Neuronal stem cell (in vitro differentiated cells): ENCODE results near the gene SNX11.

Experiments
- DNase-seq: peaks from one replicate; pipeline ENCODE4 v3.0.0-alpha.2; 2013; ENCODE audit warnings: low spot score
- H2AFZ ChIP-seq: one replicate; pipeline ENCODE4 v1.6.1; 2013; ENCODE audit warnings: mild to moderate bottlenecking, low read length, inconsistent platforms
- H2AK5ac ChIP-seq: 2 replicates; pipeline ENCODE4 v1.6.1; 2013; ENCODE audit warnings: low read depth, mild to moderate bottlenecking, inconsistent platforms, low read length, moderate library complexity, mixed read lengths
- H2BK120ac ChIP-seq: 2 replicates; pipeline ENCODE4 v1.6.1; 2013; ENCODE audit warnings: low read depth, mild to moderate bottlenecking, inconsistent platforms, low read length, moderate library complexity, mixed read lengths
- H2BK12ac ChIP-seq: one replicate; pipeline ENCODE4 v1.6.1; 2013; ENCODE audit warnings: low read length, inconsistent platforms
- H2BK15ac ChIP-seq: 2 replicates; pipeline ENCODE4 v1.6.1; 2013; ENCODE audit warnings: mild to moderate bottlenecking, low read length, inconsistent platforms, mixed read lengths
- H2BK5ac ChIP-seq: one replicate; pipeline ENCODE4 v1.6.1; 2013; ENCODE audit warnings: inconsistent platforms, mild to moderate bottlenecking, low read length, moderate library complexity
- H3K14ac ChIP-seq: one replicate; pipeline ENCODE4 v1.6.1; 2013; ENCODE audit warnings: low read length, inconsistent platforms
- H3K18ac ChIP-seq: 2 replicates; pipeline ENCODE4 v1.6.1; 2013; ENCODE audit warnings: low read length, inconsistent platforms
- H3K23ac ChIP-seq: 2 replicates; pipeline ENCODE4 v1.6.1; 2013; ENCODE audit warnings: low read depth, mild to moderate bottlenecking, mixed read lengths, low read length, inconsistent platforms; ENCODE audit not compliant: poor library complexity
- H3K27ac ChIP-seq: replicated peaks from 3 replicates; pipeline ENCODE4 v1.5.1; 2013; ENCODE audit warnings: low read length, inconsistent platforms
- H3K27me3 ChIP-seq, 3 experiments: 2 replicates each; pipeline ENCODE4 v1.6.1; 2013; ENCODE audit warnings: low read length in 3 of 3, mild to moderate bottlenecking in 2 of 3, inconsistent platforms in 1 of 3, low read depth in 1 of 3, mixed read lengths in 1 of 3, moderate library complexity in 1 of 3; ENCODE audit not compliant: control insufficient read depth in 3 of 3, insufficient read depth in 3 of 3
- H3K36me3 ChIP-seq, 2 donors: replicated peaks in 1 of 2; 2 replicates each; pipeline ENCODE4 v1.6.1; 2013; ENCODE audit warnings: low read length in 2 of 2; ENCODE audit not compliant: control insufficient read depth in 2 of 2, insufficient read depth in 2 of 2
- H3K4ac ChIP-seq: 2 replicates; pipeline ENCODE4 v1.6.1; 2013; ENCODE audit warnings: inconsistent platforms, mild to moderate bottlenecking, low read length, moderate library complexity
- H3K4me1 ChIP-seq, 2 donors: 1 replicate in 1 of 2; 2 replicates in 1 of 2; pipeline ENCODE4 v1.6.1; 2013; ENCODE audit warnings: low read length in 2 of 2, low read depth in 1 of 2; ENCODE audit not compliant: control insufficient read depth in 2 of 2, insufficient read depth in 1 of 2
- H3K4me2 ChIP-seq: one replicate; pipeline ENCODE4 v1.6.1; 2013; ENCODE audit warnings: mild to moderate bottlenecking, low read length, inconsistent platforms; ENCODE audit not compliant: insufficient read depth, poor library complexity, severe bottlenecking
- H3K4me3 ChIP-seq, 2 donors: 2 replicates each; pipeline ENCODE4 v1.5.1; 2013; ENCODE audit warnings: low read length in 2 of 2, mild to moderate bottlenecking in 2 of 2, inconsistent platforms in 1 of 2, moderate library complexity in 1 of 2
- H3K79me1 ChIP-seq: one replicate; pipeline ENCODE4 v1.6.1; 2013; ENCODE audit warnings: low read depth, mild to moderate bottlenecking, inconsistent platforms, low read length, moderate library complexity
- H3K9ac ChIP-seq: one replicate; pipeline ENCODE4 v1.6.1; 2013; ENCODE audit warnings: mild to moderate bottlenecking, low read depth, low read length, inconsistent platforms; ENCODE audit not compliant: poor library complexity
- H3K9me3 ChIP-seq, 2 donors: replicated peaks in 1 of 2; 2 replicates each; pipeline versions ENCODE3 to v1.6.1; 2013; ENCODE audit warnings: low read length in 2 of 2, mild to moderate bottlenecking in 2 of 2, inconsistent platforms in 1 of 2, low read depth in 1 of 2, mixed read lengths in 1 of 2, moderate library complexity in 1 of 2; ENCODE audit not compliant: control insufficient read depth in 2 of 2, insufficient read depth in 1 of 2
- H4K8ac ChIP-seq: one replicate; pipeline ENCODE4 v1.6.1; 2013; ENCODE audit warnings: low read depth, mild to moderate bottlenecking, inconsistent platforms, low read length, moderate library complexity
- H4K91ac ChIP-seq: one replicate; pipeline ENCODE4 v1.6.1; 2013; ENCODE audit warnings: low read length, low read depth, mild to moderate bottlenecking, inconsistent platforms; ENCODE audit not compliant: poor library complexity
- WGBS, 2 donors: extraction: QIAGEN DNeasy Blood & Tissue Kit; methylation state at CpG; one replicate each; pipeline ENCODE4 v1.1.7; 2013; ENCODE audit warnings: missing lambda C conversion rate in 2 of 2, mixed read lengths in 1 of 2; ENCODE audit not compliant: insufficient read length in 2 of 2, insufficient replicate concordance in 1 of 2; ENCODE audit errors: extremely low coverage in 2 of 2; 5-methylcytosine and 5-hydroxymethylcytosine counted together

SNX11 gene

GRCh38 chr17:48148854-48149786, 41.6 kb downstream of the SNX11 start:
- Histone ChIP-seq H2AK5ac (no peak overlapping the region), H3K9ac (no peak overlapping the region), H3K4me1 (peaks cover 11 to 24% of the 10 kb centered on the region in 2 donors), H2BK15ac (no peak overlapping the region), H3K4ac (no peak overlapping the region), H3K23ac (no peak overlapping the region), H3K14ac (no peak overlapping the region), H4K8ac (no peak overlapping the region), H3K4me3 (no peak overlapping the region), H3K4me2 (no peak overlapping the region), H2BK120ac (no peak overlapping the region), H3K27me3 (peaks cover 0 to 36% (median 0%) of the 10 kb centered on the region in 3 experiments), H3K79me1 (no peaks in the 10 kb centered on the region), H2BK5ac (no peak overlapping the region), H3K27ac (no peak overlapping the region), H2AFZ (no peak overlapping the region), H3K9me3 (no peaks in the 10 kb centered on the region), H3K36me3 (no peaks in the 10 kb centered on the region), H2BK12ac (no peak overlapping the region), H4K91ac (no peak overlapping the region), H3K18ac (no peak overlapping the region)
- no CpG with 5 or more reads among the region's 16 CpGs for WGBS, 2 donors
- DNase-seq, result peak; percentile 55

DNA sequence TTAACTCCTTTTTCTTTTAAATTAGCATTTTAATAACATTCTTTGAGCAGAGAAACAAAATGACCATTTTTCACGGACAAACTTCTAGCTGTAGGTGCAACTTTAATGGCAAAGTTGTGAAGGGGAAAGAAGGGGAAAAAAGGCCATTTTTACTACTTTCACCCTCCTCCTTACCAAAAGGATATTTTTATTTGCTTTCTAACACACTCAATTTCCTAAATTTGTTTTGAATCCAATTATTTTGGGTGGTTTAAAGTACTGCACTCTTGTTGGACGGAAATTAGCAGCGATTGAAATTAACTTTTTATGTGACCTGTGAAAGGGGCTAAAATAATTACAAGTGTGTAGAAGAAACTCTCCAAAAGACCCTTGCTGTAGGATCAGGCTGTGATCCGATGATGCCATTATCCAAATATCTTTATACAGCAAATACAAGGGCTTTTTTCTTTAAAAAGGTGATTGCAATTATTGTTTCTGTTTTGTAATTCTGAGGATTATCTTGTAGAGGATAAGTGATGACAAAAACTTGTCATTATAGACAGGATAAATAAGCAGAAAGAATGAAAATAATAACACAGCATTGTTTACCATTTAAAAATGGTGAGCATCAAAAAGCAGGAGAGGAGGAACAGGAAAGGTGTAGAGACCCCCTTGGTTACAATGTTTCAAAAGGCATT, 42.4 kb downstream of the SNX11 start:
- no peak overlapping the region for H3K4me3 ChIP-seq
- H3K4me1 ChIP-seq, result peaks cover 11 to 24% of the 10 kb centered on the region in 2 donors
- no peak overlapping the region for H3K4ac ChIP-seq
- no peak overlapping the region for H3K14ac ChIP-seq
- DNase-seq, result no peak
- H3K27me3 ChIP-seq, result peaks cover 0 to 28% (median 0%) of the 10 kb centered on the region in 3 experiments
- no peak overlapping the region for H4K8ac ChIP-seq
- H3K4me2 ChIP-seq, result no peak overlapping the region
- no peaks in the 10 kb centered on the region for H3K9me3 ChIP-seq
- no peak overlapping the region for H2AFZ ChIP-seq
- WGBS, 2 donors, result no CpG with 5 or more reads among the region's 4 CpGs
- no peak overlapping the region for H2BK5ac ChIP-seq
- no peaks in the 10 kb centered on the region for H3K36me3 ChIP-seq
- no peak overlapping the region for H2AK5ac ChIP-seq
- H3K18ac ChIP-seq, result no peak overlapping the region
- H3K23ac ChIP-seq, result no peak overlapping the region
- H3K79me1 ChIP-seq, result no peaks in the 10 kb centered on the region
- no peak overlapping the region for H2BK12ac ChIP-seq
- no peak overlapping the region for H3K9ac ChIP-seq
- no peak overlapping the region for H4K91ac ChIP-seq
- no peak overlapping the region for H2BK120ac ChIP-seq
- no peak overlapping the region for H2BK15ac ChIP-seq
- H3K27ac ChIP-seq, result no peak overlapping the region

- H2BK12ac ChIP-seq, result no peak overlapping the region
- H3K79me1 ChIP-seq, result no peaks in the 10 kb centered on the region
- peaks cover 11 to 24% of the 10 kb centered on the region in 2 donors for H3K4me1 ChIP-seq
- H2BK120ac ChIP-seq, result no peak overlapping the region
- H3K18ac ChIP-seq, result no peak overlapping the region
- H3K36me3 ChIP-seq, result no peaks in the 10 kb centered on the region
- no peak overlapping the region for H3K4me3 ChIP-seq
- no peak overlapping the region for H3K4ac ChIP-seq
- H4K91ac ChIP-seq, result no peak overlapping the region
- no peak overlapping the region for H2AK5ac ChIP-seq
- no peak overlapping the region for H3K14ac ChIP-seq
- no CpG with 5 or more reads among the region's 11 CpGs for WGBS, 2 donors
- H2AFZ ChIP-seq, result no peak overlapping the region
- H2BK15ac ChIP-seq, result no peak overlapping the region
- no peak overlapping the region for H2BK5ac ChIP-seq
- H3K27ac ChIP-seq, result no peak overlapping the region
- no peaks in the 10 kb centered on the region for H3K9me3 ChIP-seq
- no peak overlapping the region for H3K23ac ChIP-seq
- no peak overlapping the region for H3K4me2 ChIP-seq
- H3K9ac ChIP-seq, result no peak overlapping the region
- H3K27me3 ChIP-seq, result peaks cover 0 to 30% (median 0%) of the 10 kb centered on the region in 3 experiments
- no peak for DNase-seq
- no peak overlapping the region for H4K8ac ChIP-seq
These were observed 43.0 kb downstream of the SNX11 start for GRCh38 chr17:48150597-48151001.

- Histone ChIP-seq H3K9me3 (no peaks in the 10 kb centered on the region), H3K27me3 (peaks cover 0 to 36% (median 0%) of the 10 kb centered on the region in 3 experiments), H3K27ac (no peak overlapping the region), H2BK15ac (no peak overlapping the region), H3K4ac (no peak overlapping the region), H4K91ac (no peak overlapping the region), H3K14ac (no peak overlapping the region), H3K4me1 (peaks cover 14 to 24% of the 10 kb centered on the region in 2 donors), H3K36me3 (no peaks in the 10 kb centered on the region), H2BK12ac (no peak overlapping the region), H3K4me2 (no peak overlapping the region), H4K8ac (no peak overlapping the region), H3K23ac (no peak overlapping the region), H3K4me3 (no peak overlapping the region), H2BK5ac (no peak overlapping the region), H3K79me1 (no peaks in the 10 kb centered on the region), H2AFZ (no peak overlapping the region), H3K9ac (no peak overlapping the region), H2AK5ac (no peak overlapping the region), H3K18ac (no peak overlapping the region), H2BK120ac (no peak overlapping the region)
- WGBS, 2 donors, result no CpG with 5 or more reads among the region's 3 CpGs
- DNase-seq, result no peak
These were observed 43.7 kb downstream of the SNX11 start for GRCh38 chr17:48151220-48151619.
